SH-SY5Y (cell line): ENCODE data around the gene GAP43.

Source experiments
- GATA2 ChIP-seq: IDR thresholded peaks from 2 replicates; pipeline ENCODE4 v1.6.1; 2011; ENCODE audit warnings: mild to moderate bottlenecking, low read depth, low read length
- GATA3 ChIP-seq: IDR thresholded peaks from 2 replicates; pipeline ENCODE4 v1.6.1; 2011; ENCODE audit warnings: low read depth, mild to moderate bottlenecking, low read length, moderate library complexity

GRCh38 chr3:115666081-115666480 lies 42.8 kb downstream of the GAP43 start:
- TF ChIP-seq GATA3 (no peak), GATA2 (no peak)
